Subcutaneous adipose tissue (tissue), 4 donors: ENCODE measurements around the gene TMEM255A. TPM values are rescaled to one million over a fixed set of nuclear protein-coding genes. Genes with fewer than 3 reads are reported as not detected.

Experiments used
- total RNA-seq, 4 donors: library from RNA; depleted of rRNA; stranded (reverse); fragments of >200 nt; gene quantifications; one replicate each; pipeline ENCODE4 v1.1.0, GENCODE V29; 2016
- TF ChIP-seq, protein P1 (sequence below): fragments of 450-650 bp; IDR thresholded peaks from one replicate; pipeline ENCODE4 v1.5.1; 2016; ENCODE audit warnings: low read depth, mild to moderate bottlenecking, control low read depth, antibody characterized with exemption, moderate library complexity

The TMEM255A gene
- total RNA-seq, 4 donors from 2014 or later, result 0.88 to 4.1 (median 2.9) TPM; not detected in 1

DNA sequence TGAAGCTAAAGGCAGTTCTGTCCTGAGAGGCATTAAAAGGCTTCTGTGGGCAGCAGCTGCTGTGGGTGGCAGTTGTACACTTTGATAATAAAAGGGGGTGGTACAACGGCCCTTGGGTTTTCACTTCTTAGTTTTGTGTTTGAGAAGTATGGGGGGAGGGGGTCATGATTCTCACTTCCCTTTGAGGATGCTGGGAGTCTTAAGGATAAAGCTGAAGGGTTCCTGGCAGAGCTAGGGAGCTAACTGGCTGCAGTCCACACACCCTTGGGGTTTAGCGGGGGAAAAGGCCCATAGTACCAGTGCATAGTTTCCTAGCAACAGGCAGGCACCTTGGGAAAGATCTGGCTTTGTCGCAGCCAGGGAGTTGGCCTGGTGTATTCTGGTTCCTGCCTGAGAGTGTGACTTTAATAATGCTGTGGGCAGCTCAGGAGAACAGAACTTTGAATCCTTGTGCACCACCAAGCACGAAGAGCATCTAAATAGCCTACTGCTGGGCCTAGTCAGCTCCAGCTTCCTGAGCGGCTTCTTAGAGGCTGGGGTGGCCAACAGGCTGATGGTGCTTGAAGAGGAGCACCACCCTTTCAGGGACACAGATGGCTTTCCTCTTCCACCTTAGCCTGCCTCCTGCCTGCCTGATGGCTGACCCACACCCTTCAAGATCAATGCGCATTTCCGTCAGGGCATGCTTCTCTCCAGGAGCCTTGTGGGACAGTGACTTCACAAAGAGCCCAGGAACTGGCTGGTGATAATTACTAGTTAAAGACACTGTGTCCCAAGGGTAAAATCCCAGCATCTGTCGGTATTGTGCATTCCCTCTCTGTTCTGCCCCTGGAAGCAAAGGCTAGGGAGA is 48.2 kb downstream of the TMEM255A start:
- TF ChIP-seq, protein P1, sequence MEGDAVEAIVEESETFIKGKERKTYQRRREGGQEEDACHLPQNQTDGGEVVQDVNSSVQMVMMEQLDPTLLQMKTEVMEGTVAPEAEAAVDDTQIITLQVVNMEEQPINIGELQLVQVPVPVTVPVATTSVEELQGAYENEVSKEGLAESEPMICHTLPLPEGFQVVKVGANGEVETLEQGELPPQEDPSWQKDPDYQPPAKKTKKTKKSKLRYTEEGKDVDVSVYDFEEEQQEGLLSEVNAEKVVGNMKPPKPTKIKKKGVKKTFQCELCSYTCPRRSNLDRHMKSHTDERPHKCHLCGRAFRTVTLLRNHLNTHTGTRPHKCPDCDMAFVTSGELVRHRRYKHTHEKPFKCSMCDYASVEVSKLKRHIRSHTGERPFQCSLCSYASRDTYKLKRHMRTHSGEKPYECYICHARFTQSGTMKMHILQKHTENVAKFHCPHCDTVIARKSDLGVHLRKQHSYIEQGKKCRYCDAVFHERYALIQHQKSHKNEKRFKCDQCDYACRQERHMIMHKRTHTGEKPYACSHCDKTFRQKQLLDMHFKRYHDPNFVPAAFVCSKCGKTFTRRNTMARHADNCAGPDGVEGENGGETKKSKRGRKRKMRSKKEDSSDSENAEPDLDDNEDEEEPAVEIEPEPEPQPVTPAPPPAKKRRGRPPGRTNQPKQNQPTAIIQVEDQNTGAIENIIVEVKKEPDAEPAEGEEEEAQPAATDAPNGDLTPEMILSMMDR, result no peak

DNA sequence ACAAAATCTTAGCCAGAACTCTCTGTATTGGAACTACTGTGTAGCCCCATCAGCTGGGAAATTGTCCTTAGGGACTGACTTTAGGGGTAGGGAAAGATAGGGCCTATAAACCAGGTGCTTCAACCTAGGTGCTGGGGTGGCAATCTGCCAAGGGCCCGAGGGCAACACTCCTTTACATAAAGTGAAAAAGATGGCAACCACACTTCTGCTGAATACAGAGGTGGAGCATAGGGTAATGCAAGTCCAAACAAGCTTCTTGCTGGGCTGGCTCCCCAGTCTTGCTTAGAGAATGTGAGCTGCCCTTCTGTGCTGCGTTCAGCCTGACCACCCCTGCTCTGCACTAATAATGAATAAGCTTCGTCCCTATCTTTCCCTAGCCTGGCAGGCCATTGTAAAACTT is 50.9 kb downstream of the TMEM255A start:
- TF ChIP-seq, protein P1, result no peak

DNA sequence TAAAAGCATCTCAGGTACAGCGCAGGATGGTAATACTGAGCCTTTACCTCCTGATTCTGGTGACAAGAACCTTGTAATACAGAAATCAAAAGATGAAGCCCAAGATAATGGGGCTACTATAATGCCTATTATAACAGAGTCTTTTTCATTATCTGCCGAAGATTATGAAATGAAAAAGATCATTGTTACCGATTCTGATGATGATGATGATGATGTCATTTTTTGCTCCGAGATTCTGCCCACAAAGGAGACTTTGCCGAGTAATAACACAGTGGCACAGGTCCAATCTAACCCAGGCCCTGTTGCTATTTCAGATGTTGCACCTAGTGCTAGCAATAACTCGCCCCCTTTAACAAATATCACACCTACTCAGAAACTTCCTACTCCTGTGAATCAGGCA is 57.5 kb downstream of the TMEM255A start:
- TF ChIP-seq, protein P1, result no peak

DNA sequence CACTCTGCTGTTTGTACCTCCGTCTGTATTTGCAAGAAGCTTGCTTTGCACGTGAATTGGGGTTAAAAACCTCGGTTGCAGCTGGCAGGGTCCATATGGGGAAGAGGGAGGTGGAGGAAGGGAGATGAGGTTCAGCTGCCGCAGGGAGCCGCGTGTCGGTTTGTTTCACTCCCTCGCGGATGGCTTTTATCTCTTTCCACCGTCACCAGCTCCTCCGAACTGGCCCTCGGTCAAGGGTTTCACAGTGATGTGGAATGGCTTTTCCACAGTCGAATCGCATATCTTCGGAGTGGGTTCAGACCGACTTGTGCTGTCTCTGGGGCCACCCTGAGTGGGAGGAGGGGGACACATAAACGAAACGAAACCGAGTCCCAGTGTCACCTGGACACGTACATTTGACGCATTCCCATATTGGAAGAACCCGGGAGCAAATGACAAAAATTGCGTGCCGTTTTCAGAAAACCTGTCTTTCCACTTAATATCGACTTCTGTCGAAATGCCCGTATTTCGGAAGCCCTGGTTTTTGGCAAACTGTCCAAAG is 59.7 kb downstream of the TMEM255A start:
- TF ChIP-seq, protein P1, result no peak

DNA sequence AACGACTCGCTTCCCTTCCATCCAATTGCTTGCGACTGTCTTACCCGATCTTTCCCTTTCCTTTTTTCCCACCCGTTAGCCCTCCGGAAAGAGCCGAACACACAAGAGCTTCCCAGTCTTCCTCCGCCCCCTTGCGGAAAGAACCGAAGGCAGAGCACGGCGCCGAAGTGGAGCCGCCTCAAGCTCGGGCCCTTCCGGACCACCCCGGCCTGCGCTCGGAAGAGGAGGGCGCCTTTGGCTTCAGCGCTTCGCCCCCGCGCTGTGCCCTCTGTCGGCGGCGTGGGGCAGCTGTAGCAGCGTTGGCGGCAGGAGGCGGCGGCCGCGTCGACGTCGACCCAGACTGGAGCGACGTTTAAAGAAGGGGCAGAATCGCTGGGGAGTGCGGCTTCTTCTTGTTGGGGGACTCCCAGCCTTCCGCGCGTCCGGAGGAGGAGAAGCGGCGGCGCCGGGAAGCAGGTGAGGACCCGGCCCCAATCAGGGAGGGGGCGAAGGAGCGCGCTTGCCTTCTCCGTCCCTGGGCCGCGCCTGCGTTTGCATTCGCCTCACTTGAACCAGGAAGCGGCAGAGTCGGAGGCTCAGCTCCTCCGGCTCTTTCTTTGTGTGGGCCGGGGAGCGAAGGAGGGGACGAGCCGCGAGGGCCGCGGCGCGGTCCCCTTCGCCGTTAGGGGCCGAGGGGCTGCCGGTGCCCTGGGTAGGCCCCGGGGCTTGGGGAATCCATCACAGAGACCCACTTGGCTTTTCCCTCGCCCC is 60.6 kb downstream of the TMEM255A start, which contains the start of gene ZBTB33:
TSS of gene ZBTB33 (plus strand) at position 291 of the 750 bp plus-strand sequence. CDS start 2,604 bp downstream, outside the sequence.
- TF ChIP-seq, protein P1, result no peak

DNA sequence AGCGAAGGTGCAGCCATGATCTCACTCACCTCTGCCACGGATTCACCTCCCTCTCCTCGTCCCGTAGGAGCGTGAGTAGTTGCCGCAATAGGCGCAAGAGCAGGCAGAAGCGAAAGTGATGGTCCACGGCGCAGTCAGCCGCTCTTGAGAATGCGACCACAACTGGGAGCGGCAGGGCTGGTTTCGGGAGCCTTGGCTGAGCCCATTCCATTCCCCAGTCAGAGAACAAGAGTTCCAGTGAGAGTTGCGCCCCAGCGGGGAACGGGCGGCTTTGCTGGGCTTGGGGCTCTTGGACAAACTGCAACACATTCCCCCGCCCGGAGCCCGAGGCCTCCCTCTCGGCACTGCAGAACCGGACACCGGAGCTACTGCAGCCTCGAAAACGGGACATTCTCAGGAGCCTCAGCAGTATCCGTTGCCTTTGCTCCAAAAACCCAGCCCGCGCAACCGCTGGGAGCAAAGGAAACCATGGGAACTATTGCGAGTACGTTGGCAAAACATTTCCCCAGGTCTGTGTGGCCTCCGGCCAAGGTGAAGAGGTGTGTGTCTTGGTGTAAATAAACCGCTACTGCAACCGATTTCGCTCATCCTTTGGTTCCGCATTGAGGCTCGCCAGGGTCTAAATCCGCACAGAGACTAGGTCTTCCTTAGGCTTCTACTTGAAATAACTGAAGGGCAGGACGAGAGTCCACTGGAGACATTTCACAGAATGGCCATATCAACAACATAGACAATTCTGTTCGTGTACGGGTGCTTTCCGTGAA is 66.3 kb downstream of the TMEM255A start:
- TF ChIP-seq, protein P1, result no peak
